Naive B cell (primary cell): Measurements from ENCODE around the gene EEF1G. TPM values are rescaled to one million over a fixed set of nuclear protein-coding genes. Genes with fewer than 3 reads are reported as not detected.
"Not testable (repeated sequence)": the region's sequence is repeated elsewhere in the genome, so short reads cannot be mapped to it uniquely, and the experiment has no call there.

ENCODE experiments used
- ATAC-seq, 2 donors: fragments of 150-1000 bp; cut with Tn5 transposase; 2 replicates each; pipeline ENCODE4 v1.10.0; 2021; ENCODE audit warnings: low read depth in 2 of 2, mild to moderate bottlenecking in 2 of 2, moderate library complexity in 2 of 2
- DNase-seq: peaks from one replicate; pipeline ENCODE4 v3.0.0; 2022
- H3K27ac Mint-ChIP-seq, 6 donors: one replicate each; pipeline ENCODE4 v1.8.0; 2020 to 2022; ENCODE audit warnings: mild to moderate bottlenecking in 6 of 6, mixed read lengths in 6 of 6, moderate library complexity in 5 of 6, inconsistent platforms in 2 of 6
- H3K27me3 Mint-ChIP-seq, 3 donors: one replicate each; pipeline ENCODE4 v1.8.0; 2021 to 2022; ENCODE audit warnings: mixed read lengths in 3 of 3, mild to moderate bottlenecking in 1 of 3
- H3K36me3 Mint-ChIP-seq, 2 donors: one replicate each; pipeline ENCODE4 v1.8.0; 2020 to 2022; ENCODE audit warnings: mixed read lengths in 2 of 2, inconsistent platforms in 1 of 2, mild to moderate bottlenecking in 1 of 2
- H3K4me1 Mint-ChIP-seq, 3 donors: one replicate each; pipeline ENCODE4 v1.8.0; 2020 to 2022; ENCODE audit warnings: mixed read lengths in 3 of 3, inconsistent platforms in 1 of 3, mild to moderate bottlenecking in 1 of 3, moderate library complexity in 1 of 3
- H3K4me3 Mint-ChIP-seq, 8 donors: one replicate each; pipeline ENCODE4 v1.8.0; 2020 to 2022; ENCODE audit warnings: mild to moderate bottlenecking in 8 of 8, mixed read lengths in 8 of 8, moderate library complexity in 8 of 8, inconsistent platforms in 2 of 8
- H3K9me3 Mint-ChIP-seq, 7 donors: one replicate each; pipeline ENCODE4 v1.8.0; 2020 to 2022; ENCODE audit warnings: mixed read lengths in 7 of 7, mild to moderate bottlenecking in 5 of 7, inconsistent platforms in 2 of 7, moderate library complexity in 1 of 7
- polyA plus RNA-seq, 6 donors: library from polyadenylated mRNA; unstranded; fragments of 300-500 nt; fragmentation: Illumina TruSeq; gene quantifications; one replicate each; pipeline ENCODE4 v1.2.3, GENCODE V29; 2021; ENCODE audit warnings: low read depth in 6 of 6

EEF1G gene
- polyA plus RNA-seq, 6 donors from 2014 or later: 1,313 to 1,862 (median 1,450) TPM

DNA sequence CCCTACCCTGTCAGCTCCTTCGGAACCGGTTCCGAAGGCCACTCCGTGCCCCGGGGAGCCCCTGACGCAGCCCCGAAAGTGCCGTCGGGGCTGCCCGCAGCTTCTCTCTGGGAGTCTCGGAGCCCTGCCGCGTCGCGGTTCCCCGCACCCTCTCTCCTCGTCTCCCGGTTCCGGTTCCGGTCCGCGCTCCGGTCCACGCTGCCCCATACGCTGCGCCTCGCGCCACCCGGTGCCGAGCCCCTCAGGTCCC, 27.4 kb upstream of the EEF1G start:
- no peaks in the 10 kb centered on the region for H3K27me3 Mint-ChIP-seq
- DNase-seq (no peak), ATAC-seq (peak in 1 of 2 donors; percentile 2)
- H3K36me3 Mint-ChIP-seq: peaks cover 13 to 36% of the 10 kb centered on the region in 2 donors
- peaks cover 0 to 5% (median 0%) of the 10 kb centered on the region in 7 donors for H3K9me3 Mint-ChIP-seq
- peaks cover 45 to 69% (median 48%) of the 10 kb centered on the region in 3 donors for H3K4me1 Mint-ChIP-seq
- H3K4me3 Mint-ChIP-seq: peak overlapping the region; percentile 89 to 97 (median 94)
- H3K27ac Mint-ChIP-seq: peak overlapping the region; percentile 81 to 98 (median 90)

DNA sequence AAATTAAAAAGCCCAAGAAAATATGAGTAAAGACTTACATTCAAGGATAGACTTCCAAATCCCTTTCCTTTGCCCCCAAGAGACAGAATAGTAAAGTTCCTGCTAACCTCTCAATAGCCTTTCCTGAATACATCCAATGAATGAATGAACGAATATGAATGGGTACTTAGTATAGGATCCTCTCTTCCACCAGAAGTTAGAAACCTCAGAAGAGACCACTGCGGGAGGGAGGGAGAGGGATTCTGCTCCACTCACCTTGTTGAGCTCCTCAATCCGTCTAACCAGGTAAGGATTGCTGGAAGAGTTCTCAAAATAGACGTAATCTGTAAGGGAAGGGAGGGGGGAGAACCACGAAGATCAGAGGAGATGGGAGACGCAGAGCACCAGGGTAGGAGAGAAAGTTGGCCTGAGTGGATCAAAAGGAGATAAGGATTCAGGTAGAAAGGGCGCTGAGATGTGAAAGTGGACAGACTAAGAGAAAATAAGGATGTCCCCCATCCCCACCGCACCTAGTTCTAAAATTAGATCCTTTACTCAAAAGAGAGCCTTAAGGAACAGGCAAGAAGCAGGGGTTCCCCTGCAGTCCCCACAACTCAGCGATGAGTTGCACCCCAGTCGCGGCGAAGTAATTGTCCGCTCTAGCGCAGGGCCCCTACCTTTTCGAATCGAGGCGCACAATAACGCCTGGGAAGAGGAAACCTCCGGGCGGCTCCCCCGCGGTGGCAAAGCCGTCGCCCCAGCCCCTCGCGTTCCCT, 26.9 kb upstream of the EEF1G start:
- Mint-ChIP-seq H3K27ac (peak overlapping the region; percentile 87 to 98 (median 92)), H3K27me3 (no peaks in the 10 kb centered on the region), H3K9me3 (peaks cover 0 to 5% (median 0%) of the 10 kb centered on the region in 7 donors), H3K36me3 (peaks cover 13 to 38% of the 10 kb centered on the region in 2 donors), H3K4me3 (peak overlapping the region; percentile 89 to 97 (median 94)), H3K4me1 (peaks cover 45 to 69% (median 48%) of the 10 kb centered on the region in 3 donors)
- DNase-seq (no peak), ATAC-seq (no peak)

DNA sequence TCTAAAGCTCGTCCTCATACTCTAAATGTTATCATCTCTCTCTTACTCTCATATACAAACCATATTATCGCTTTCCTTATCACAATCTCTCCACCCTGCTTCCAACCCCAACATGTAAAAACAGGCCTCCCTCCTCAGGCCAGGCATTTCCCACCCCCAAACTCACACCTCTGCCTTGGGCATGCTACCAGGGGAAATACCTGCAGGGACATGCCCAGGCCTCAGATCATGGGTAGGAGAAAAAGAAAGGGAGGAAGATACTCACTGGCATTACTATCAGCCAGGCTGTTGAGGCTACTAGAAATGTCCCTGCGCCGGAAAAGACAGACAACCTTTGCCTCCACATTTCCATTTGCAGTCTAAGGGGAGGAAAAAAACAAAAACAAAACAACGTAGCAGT, 26.2 kb upstream of the EEF1G start:
- DNase-seq: no peak
- Mint-ChIP-seq H3K27ac (peak overlapping the region; percentile 66 to 98 (median 94)), H3K27me3 (no peaks in the 10 kb centered on the region), H3K4me1 (peaks cover 41 to 66% (median 48%) of the 10 kb centered on the region in 3 donors), H3K36me3 (peaks cover 13 to 45% of the 10 kb centered on the region in 2 donors), H3K4me3 (peak overlapping the region; percentile 89 to 97 (median 94)), H3K9me3 (peaks cover 0 to 5% (median 0%) of the 10 kb centered on the region in 7 donors)
- no peak for ATAC-seq

DNA sequence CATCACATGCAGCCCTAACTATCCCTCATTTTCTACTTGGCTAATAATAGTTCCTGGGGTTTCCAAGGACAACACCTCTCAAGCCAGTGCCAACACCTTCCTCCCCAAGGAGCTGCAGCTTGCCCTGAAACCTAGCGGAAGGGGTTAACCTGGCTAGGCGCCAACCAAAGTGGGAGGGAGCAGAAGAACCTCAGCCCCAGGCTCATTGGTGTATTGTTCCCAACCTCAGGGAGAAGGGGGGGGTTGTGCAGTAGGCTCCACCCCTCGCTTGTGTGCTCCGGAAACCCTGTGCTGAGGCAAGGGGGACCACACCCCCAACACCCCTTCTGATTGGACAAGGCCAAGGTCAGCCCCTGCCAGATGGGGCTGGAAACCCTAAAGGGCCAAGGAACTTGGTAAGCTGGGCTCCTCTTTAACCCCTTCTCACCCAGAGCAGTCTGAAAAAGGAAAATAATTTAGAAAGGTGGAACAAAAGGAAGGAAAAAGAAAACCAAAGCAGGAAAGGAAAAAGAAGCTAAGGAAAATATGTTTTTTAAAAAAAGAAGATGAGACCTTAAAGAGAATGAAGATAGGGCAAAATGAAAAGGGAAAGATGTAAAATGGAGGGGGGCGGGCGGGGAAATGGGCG, 25.5 kb upstream of the EEF1G start:
- H3K4me3 Mint-ChIP-seq: peak overlapping the region; percentile 87 to 97 (median 92)
- H3K9me3 Mint-ChIP-seq: peaks cover 0 to 5% (median 0%) of the 10 kb centered on the region in 7 donors
- H3K27me3 Mint-ChIP-seq: no peaks in the 10 kb centered on the region
- H3K27ac Mint-ChIP-seq: peak overlapping the region; percentile 91 to 98 (median 97)
- peaks cover 41 to 58% (median 48%) of the 10 kb centered on the region in 3 donors for H3K4me1 Mint-ChIP-seq
- ATAC-seq (peak; percentile 56 to 57), DNase-seq (peak; percentile 88)
- peaks cover 20 to 52% of the 10 kb centered on the region in 2 donors for H3K36me3 Mint-ChIP-seq

DNA sequence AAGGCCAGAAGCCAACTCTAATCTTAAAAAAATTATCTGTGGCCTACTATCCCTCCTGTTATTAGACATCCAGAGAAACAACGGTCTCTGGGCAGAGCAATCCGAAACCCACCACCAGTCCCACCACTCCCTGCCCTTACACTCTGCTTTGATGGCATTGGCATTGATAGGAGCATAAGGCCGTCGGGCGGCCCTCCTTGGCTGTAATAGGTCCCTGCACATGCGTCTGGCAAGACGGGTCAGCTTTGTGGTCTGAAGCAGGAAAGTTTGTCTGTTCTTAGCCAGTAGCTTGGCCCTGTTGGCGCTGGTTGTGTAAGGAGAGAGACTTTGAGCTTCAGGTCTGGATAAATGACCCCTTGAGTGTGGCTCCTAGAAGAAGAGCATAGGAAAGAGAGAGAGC, 21.4 kb upstream of the EEF1G start:
- no peak for ATAC-seq
- no peak for DNase-seq
- peaks cover 40 to 62% (median 59%) of the 10 kb centered on the region in 3 donors for H3K4me1 Mint-ChIP-seq
- peaks cover 21 to 58% of the 10 kb centered on the region in 2 donors for H3K36me3 Mint-ChIP-seq
- peak overlapping the region in 2 of 6 donors; percentile 75 to 84 for H3K27ac Mint-ChIP-seq
- H3K27me3 Mint-ChIP-seq: no peaks in the 10 kb centered on the region
- peaks cover 0 to 5% (median 0%) of the 10 kb centered on the region in 7 donors for H3K9me3 Mint-ChIP-seq
- H3K4me3 Mint-ChIP-seq: peak overlapping the region in 1 of 8 donors; percentile 4

DNA sequence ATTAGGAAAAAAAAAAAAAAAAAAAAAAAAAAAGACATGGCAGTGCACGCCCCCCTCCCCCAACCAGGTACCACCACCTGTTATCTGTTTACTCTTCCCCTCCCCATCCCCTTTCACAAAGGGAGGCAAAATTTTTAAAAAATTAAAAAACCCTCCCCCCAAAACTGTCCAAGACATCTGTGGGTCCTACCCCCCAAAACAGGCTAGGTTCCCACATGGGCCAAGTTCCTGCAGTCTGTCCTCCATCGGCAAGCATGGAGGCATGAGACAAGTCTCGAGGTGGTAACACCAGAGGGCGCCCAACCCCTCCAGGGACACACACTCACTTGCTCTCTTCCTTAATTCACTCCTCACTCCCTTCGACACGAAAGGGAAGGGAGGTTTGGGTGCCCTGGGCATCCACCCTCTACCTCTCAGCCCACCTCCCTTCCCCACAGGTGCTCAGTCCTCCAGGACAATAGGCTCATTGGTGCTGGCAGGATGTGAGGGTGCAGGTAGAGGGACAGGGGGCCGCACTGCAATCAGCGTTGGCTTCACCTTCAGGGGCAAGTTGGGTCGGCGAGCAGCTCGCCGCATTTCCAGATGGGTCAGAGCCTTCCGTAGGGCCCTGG, 19.8 kb upstream of the EEF1G start:
- peak overlapping the region; percentile 67 to 90 (median 82) for H3K4me3 Mint-ChIP-seq
- ATAC-seq: no peak

DNA sequence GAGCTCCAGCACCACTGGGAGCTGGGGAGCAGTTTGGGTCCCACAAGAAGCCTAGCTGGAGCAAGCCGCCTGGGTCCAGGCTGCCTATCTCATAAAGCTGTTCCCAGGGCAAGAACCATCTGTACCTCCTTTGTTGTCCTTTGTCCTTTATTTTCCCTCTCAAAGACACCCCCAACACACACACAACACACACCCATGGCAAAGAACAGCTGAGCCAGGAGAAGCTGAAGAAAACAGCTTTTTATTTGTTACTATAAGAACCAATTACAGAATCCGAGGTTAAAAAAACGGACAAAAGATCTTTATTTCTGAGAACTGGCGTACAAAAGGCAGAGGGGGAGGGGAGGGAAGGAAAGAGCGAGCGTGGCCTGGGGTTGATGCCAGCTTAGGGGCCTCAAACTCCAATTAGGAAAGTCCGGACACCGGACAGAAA, 19.3 kb upstream of the EEF1G start:
- H3K27ac Mint-ChIP-seq: peak overlapping the region in 2 of 6 donors; percentile 95 to 98
- H3K27me3 Mint-ChIP-seq: no peaks in the 10 kb centered on the region
- H3K9me3 Mint-ChIP-seq: no peaks in the 10 kb centered on the region
- ATAC-seq (no peak), DNase-seq (no peak)
- H3K4me1 Mint-ChIP-seq: peaks cover 19 to 50% (median 37%) of the 10 kb centered on the region in 3 donors
- H3K4me3 Mint-ChIP-seq: peak overlapping the region in 4 of 8 donors; percentile 25 to 84 (median 61)
- peaks cover 13 to 37% of the 10 kb centered on the region in 2 donors for H3K36me3 Mint-ChIP-seq

More for the DNA sequence above, 19.8 kb upstream of the EEF1G start:
- peak overlapping the region in 5 of 6 donors; percentile 57 to 95 (median 91) for H3K27ac Mint-ChIP-seq
- no peaks in the 10 kb centered on the region for H3K9me3 Mint-ChIP-seq
- H3K27me3 Mint-ChIP-seq: no peaks in the 10 kb centered on the region
- peaks cover 13 to 42% of the 10 kb centered on the region in 2 donors for H3K36me3 Mint-ChIP-seq
- DNase-seq: peak; percentile 58
- H3K4me1 Mint-ChIP-seq: peaks cover 24 to 55% (median 43%) of the 10 kb centered on the region in 3 donors

DNA sequence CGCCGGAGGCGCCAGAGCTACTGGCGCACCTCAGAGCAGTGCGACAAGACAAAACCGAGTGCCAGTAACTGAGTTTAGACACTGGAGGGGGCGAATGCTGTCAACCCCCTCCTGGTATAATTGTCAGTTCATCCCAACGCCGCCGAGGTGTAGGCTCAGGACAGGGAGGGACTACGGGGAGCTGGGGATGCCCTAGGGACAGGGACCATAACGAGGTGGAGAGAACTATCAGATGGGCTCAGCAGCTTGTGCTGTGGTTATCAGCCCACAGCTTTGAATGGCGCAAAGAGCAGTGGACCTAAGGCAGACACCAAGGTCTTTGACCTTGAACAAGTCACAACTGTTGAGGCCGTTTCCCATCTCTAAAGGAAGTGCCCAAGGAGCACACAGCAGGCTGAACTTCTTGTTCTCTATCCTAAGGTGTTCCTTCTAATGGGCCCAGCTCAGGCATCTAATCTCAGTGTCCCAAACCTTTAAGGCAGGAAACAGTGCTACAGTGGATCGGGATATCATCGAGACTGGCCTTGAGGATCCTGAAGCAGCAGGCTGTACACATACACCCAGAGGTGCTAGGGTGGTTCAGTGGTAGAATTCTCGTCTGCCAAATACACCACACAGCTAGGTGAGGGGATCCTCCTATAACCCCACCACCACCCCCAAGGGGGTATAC, 18.6 kb upstream of the EEF1G start:
- DNase-seq (no peak), ATAC-seq (no peak)
- Mint-ChIP-seq H3K9me3 (no peaks in the 10 kb centered on the region), H3K36me3 (peaks cover 12 to 29% of the 10 kb centered on the region in 2 donors), H3K4me3 (peak overlapping the region; percentile 88 to 99 (median 94)), H3K4me1 (peaks cover 15 to 46% (median 30%) of the 10 kb centered on the region in 3 donors), H3K27me3 (no peaks in the 10 kb centered on the region), H3K27ac (peak overlapping the region; percentile 67 to 99 (median 98))

DNA sequence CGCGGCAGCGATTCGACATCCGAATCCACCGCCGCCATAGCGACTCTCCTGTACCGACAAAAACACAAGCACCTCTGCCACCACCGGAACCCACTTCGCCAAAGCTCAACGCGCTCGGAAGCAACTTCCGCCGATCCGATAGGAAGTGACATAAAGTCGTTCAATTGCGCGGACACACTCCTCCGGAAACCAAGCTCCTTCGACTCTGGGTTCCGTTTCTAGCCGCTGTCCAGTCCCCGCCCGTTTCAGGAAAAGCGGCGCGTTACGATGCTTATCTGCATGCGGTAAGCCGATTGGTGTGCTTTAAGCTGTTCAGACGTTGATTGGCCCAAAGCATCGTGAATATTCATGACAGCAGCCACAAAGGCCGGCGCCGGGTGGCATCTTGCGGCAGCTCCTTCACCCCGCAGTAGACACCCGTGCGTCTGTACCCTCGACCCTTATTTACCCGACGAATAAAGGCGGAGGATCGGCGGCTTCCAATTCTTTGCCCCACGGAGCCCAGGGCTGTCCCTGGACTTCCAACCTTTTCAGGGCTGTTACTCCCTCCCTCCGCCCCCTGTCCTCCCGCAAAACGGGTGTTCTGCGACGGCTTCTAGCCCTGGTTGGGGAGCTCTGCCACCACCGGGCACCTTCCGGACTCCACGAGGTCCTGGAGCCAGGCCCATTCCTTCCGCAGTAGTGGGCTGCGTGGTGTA, 17.9 kb upstream of the EEF1G start, which contains the start of gene TUT1:
Gene TUT1, minus strand, starts transcription at position 76 of the 698 bp plus-strand sequence. Its CDS starts 38 bp downstream, at position 38.
- H3K4me3 Mint-ChIP-seq: peak within 1 kb of the TSS; percentile 88 to 99 (median 94)
- DNase-seq (peak; percentile 96), ATAC-seq (peak; percentile 85 to 89)
- H3K36me3 Mint-ChIP-seq: peaks cover 8 to 24% of the 10 kb centered on the region in 2 donors
- H3K9me3 Mint-ChIP-seq: no peaks in the 10 kb centered on the region
- H3K27ac Mint-ChIP-seq: peak within 1 kb of the TSS; percentile 67 to 99 (median 98)
- H3K4me1 Mint-ChIP-seq: peaks cover 15 to 46% (median 26%) of the 10 kb centered on the region in 3 donors
- H3K27me3 Mint-ChIP-seq: no peaks in the 10 kb centered on the region

DNA sequence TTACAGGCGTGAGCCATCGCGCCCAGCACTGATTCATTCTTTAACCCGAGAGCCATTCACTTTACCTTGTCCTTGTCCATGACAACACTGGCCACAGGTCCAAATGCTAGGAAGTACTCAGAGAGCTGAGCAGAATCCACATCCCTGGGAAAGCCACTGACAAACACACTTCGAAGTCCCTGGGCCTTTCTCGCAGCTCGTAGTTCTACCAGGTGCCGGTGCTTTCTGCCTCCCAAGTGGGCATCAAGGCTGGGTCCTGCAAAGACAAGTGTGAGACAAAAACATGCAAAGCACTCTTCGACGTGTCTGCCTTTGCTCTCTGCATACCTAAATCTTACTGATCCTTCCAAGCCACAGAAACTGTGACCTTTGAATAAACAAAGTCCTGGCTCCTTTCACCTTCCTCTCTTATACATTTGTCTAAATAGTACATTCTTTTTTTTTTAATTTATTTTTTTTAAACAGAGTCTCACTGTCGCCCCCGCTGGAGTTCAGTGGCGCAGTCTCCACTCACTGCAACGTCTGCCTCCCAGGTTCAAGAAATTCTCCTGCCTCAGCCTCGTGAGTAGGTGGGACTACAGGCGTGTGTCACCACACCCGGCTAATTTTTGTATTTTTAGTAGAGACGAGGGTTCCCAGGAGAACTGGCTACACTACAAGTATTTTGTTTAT, 15.4 kb upstream of the EEF1G start:
- Mint-ChIP-seq H3K4me1 (peaks cover 15 to 49% (median 26%) of the 10 kb centered on the region in 3 donors), H3K4me3 (peak overlapping the region in 3 of 8 donors; percentile 88 to 99 (median 88)), H3K27me3 (no peaks in the 10 kb centered on the region), H3K36me3 (peaks cover under 1 to 7% of the 10 kb centered on the region in 2 donors), H3K9me3 (no peaks in the 10 kb centered on the region), H3K27ac (peak overlapping the region in 2 of 6 donors; percentile 29 to 95)
- DNase-seq (no peak), ATAC-seq (no peak)

DNA sequence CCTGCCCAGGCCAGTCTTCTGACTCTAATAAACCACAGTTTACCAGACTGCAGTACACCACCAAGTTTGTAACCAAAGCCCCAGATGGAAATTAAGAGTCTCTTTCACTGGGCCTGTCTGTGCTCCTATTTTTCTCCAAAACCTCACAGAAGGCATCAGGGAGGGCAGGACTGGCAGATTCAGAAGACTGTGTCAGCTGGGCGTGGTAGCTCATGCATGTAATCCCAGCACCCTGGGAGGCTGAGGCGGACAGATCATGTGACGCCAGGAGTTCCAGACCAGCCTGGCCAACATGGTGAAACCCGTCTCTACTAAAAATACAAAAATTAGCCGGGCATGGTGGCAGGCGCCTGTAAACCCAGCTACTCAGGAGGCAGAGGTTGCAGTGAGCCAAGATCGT, 11.7 kb upstream of the EEF1G start:
- H3K9me3 Mint-ChIP-seq, DNase-seq, H3K36me3 Mint-ChIP-seq, H3K27ac Mint-ChIP-seq, ATAC-seq, H3K27me3 Mint-ChIP-seq: not testable (repeated sequence)
- Mint-ChIP-seq H3K4me1 (peaks cover 0 to 18% (median 0%) of the 10 kb centered on the region in 3 donors), H3K4me3 (peak overlapping the region in 2 of 8 donors; percentile 24 to 42)

DNA sequence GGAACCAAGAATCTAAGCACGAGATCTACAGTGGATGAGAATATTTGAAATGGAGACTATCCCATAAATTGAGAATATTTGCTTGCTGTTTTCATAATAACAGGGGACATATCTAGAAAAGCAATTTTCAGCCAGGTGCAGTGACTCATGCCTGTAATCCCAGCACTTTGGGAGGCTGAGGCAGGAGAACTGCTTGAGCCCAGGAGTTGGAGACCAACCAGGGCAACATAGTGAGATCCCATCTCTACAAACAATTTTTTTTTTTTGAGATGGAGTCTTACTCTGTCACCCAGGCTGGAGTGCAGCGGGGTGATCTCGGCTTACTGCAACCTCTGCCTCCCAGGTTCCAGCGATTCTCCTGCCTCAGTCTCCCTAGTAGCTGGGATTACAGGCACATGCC, 8.0 kb upstream of the EEF1G start:
- H3K36me3 Mint-ChIP-seq: peaks cover 0 to 15% of the 10 kb centered on the region in 2 donors
- H3K9me3 Mint-ChIP-seq, H3K27me3 Mint-ChIP-seq, H3K4me1 Mint-ChIP-seq, H3K4me3 Mint-ChIP-seq, ATAC-seq, DNase-seq: not testable (repeated sequence)
- H3K27ac Mint-ChIP-seq: peak overlapping the region in 1 of 6 donors; percentile 54
